Measurements from ENCODE around the gene ZNF600.
"Not testable (repeated sequence)": the region's sequence is repeated elsewhere in the genome, so short reads cannot be mapped to it uniquely, and the experiment has no call there.

ZNF600 gene

DNA sequence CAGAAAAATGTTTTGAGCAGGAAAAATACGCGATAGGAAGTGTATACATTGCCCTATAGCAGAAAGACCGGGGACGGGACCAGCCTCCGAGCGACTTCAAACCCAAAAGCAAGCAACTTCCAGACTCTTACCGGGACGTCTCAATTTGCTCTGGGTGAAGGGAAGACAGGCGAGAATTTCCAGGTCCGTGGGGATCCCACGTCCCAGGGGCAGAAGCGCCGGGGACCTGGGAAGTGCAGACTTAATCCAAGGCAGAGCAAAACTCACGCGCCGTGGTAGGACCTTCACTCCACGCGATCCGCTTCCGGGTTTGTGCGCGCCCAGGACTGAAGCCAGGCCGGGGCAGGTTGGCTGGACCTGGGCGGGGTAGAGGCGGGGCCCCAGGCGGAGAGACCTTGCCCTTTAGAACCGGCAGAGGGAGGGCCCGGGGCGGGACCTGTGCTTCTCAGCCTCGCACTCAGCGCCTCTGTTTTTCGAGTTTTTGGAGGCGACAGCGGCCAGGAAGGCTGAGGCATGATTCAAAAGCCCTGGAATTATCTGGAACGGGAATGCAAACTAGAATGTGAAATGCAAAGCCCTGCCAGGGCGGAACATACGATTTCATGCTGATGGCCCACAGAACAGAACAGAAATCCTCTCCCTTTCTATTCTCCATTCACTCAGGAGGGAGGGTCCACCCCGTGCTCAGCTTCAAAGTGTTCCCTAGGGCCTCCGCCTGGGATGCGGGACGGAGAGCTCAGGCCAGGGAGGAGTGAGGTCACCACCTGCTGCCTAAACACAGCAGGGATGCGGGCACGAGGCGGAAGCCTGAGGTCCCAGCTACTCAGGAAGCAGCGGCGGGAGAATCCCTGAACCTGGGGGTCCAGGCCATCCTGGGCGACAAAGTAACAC, at the start of gene ZNF600:
TSS of gene ZNF600 (minus strand) at position 328 of the 891 bp plus-strand sequence. CDS start 7,903 bp downstream, outside the sequence.
- peak; percentile 28 to 61 for DNase-seq (ENCODE audit: low read depth in 2 of 2)

DNA sequence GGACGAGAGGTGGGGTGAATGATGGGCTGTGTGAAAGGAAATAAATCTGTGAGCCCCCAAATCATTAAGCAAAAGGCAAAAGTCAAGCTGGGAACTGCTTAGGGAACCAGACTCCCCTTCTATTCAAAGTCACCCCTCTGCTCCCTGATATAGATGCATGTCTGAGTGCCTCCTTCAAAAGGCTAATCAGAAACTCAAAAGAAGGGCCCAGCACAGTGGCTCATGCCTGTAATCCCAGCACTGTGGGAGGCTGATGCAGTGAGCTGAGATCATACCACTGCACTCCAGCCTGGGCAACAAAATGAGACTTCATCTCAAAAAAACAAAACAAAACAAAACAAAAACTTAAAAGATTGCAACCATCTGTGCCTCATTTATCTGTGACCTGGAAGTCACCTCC, 47.7 kb upstream of the ZNF600 start:
- DNase-seq (ENCODE audit: low read depth in 2 of 2): not testable (repeated sequence)

DNA sequence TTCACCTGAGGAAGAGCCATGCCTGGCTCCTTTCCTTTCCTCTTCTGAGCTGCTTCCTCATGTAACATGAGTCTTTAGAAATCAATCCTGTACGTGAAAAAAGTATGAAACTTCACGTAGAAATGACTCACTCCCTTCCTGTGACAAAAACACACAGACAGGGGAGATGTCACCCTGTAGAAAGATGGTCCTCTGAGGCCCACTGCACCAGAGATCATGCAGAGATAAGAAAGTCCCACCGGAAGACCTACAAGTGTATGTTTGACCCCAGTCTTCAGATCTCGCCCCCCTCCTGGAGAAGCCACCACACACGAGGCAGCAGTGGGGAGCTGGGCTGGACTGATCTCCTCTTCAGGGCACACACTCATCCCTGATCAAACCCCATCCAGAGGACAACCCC, 47.0 kb upstream of the ZNF600 start:
- DNase-seq (ENCODE audit: low read depth in 2 of 2): not testable (repeated sequence)

DNA sequence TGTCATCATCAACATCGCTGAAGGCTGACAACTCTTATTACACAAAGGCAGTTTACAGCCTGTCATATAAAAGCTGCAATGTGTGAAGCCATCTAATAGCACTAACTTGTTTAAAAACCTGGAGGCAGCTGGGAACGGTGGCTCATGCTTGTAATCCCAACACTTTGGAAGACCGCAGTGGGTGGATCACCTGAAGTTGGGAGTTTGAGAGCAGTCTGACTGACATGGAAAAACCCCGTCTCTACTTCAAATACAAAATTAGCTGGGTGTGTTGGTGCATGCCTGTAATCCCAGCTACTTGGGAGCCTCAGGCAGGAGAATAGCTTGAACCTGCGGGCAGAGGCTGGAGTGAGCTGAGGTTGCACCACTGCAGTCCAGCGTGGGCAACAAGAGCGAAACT, 43.3 kb upstream of the ZNF600 start:
- DNase-seq (ENCODE audit: low read depth in 2 of 2): not testable (repeated sequence)

DNA sequence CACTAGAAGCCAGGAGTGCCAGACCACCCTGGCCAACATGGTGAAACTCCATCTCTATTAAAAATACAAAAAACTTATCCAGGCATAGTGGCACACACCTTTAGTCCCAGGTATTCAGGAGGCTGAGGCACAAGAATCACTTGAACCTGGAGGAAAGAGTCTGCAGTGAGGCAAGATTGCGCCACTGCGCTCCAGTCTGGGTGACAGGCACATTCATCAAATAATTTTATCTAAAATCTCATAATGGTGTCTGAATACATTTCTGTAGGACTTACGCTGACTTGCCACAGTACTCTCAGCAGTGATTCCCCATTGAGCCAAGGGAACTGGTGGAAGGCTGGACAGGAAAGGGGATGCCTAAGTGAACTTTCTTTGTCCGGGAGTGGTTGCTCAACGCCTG, 39.2 kb upstream of the ZNF600 start:
- DNase-seq (ENCODE audit: low read depth in 2 of 2): no peak

DNA sequence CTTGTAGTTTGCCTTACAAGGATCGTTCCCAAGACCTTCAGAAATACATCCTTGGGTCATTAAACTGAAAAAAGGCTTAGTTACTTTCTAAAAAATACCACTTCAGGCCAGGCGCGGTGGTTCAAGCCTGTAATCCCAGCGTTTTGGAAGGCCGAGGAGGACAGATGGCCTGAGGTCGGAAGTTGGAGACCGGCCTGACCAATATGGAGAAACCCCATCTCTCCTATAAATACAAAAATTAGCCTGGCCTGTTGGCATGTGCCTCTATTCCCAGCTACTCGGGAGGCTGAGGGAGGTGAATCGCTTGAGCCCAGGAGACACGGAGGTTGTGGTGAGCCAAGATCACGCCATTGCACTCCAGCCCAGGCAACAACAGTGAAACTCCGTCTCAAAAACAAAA, 37.1 kb upstream of the ZNF600 start:
- no peak for DNase-seq (ENCODE audit: low read depth in 2 of 2)

DNA sequence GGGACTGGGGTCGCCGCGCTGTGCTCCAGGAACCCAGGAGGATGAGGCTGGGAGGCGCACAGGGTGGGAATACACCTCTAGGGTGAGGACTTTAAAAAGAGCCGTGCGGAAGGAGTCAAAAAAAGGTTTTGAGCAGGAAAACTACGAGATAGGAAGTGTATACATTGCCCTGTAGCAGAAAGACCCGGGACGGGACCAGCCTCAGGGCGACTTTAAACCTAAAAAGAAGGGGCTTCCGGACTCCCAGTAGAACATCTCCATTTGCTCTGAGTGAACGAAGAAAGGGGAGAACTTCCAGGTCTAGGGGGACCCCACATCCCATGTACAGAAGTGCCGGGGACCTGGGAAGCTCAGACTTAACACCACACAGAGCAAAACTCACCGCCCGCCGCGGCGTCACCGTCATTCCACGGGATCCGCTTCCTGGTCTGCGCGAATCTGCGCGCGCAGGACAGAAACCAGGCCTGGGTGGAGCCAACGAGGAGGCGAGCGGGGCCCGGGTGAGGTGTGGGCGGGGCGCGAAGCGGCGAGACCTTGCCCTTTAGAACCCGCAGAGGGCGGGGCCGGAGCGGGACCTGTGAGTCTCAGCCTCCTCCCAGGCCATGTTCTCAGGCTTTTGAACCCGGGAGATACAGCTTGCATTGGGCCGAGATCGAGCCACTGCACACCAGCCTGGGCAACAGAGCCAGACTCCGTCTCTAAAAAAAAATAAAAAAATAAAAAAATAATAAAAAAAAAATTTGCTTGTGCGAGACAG, 34.8 kb upstream of the ZNF600 start, which contains the start of gene ZNF28:
TSS of gene ZNF28 (minus strand) at position 430 of the 757 bp plus-strand sequence. CDS start 3,675 bp downstream, outside the sequence.
- DNase-seq (ENCODE audit: low read depth in 2 of 2): peak; percentile 20 to 27

DNA sequence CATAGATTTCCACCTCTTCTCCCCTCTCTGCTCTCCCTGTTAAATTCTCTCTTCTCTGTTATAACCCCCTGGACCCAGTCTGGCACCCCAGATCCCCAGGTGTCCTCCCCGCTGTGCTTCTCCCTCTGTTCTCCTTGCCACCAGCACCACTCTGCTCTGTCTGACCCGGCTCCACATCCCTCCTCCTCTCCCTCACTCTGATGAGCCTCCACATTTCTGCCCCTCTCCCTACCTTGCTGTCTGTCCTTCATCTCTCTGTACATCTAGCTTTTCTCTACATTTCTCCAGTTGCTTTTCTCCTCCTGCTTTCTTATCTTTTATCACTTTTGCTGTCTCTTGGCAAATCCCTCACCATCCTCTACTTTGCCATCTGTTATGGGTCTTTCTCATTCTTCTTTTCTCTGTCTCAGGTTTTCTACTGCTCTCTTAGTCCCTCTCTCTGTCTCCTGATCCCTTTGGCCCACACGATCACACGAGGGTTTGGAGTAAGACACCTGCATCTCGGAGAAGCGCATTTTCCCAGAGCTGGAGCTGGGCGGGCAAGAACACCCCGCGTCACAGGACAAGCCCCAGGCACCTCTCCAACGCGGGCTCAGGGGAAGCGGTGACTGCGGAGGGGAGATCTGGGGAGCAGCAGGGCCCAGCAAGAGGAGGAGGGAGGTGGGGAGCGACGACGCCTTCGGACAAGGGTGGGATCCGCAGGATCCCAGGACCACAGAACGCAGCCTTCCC, 34.0 kb upstream of the ZNF600 start:
- DNase-seq (ENCODE audit: low read depth in 2 of 2): not testable (repeated sequence)

DNA sequence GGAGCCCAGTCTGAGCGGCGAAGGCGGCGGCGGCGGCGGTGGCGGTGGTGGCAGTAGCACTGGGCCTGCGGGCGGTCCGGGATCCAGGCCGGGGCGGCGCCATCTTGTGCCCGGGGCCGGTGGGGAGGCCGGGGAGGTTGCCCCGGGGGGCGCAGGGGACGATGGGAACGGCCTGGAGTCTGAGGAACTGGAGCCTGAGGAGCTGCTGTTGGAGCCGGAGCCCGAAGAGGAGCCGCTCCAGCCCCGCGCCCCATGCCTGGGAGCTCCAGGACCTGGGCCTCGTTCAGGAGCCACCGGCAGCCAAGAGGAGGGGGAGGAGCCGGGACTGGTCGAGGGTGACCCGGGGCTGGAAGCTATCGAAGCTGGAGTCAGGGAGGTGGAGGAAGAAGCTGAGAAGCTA, 23.2 kb upstream of the ZNF600 start:
- no peak for DNase-seq (ENCODE audit: low read depth in 2 of 2)

DNA sequence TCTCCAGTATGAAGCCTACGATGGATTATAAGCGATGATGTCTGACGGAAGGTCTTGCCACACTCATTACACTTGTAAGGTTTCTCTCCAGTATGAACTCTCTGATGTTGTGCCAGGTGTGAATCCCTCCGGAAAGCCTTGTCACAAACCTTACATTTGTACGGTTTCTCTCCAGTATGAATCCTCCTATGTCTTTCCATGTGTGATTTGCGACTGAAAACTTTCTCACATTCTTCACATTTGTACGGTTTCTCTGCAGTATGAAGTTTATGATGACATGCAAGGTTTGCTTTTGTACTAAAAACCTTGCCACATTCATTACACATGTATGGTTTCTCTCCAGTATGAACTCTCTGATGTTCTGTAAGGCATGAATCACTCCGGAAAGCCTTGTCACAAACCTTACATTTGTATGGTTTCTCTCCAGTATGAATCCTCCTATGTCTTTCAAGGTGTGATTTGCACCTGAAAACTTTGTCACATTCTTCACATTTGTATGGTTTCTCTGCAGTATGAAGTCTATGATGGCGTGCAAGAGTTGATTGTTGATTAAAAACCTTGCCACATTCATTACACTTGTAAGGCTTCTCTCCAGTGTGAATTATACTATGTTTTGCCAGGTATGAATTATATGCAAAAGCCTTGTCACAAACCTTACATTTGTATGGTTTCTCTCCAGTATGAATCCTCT, 13.5 kb upstream of the ZNF600 start:
- not testable (repeated sequence) for DNase-seq (ENCODE audit: low read depth in 2 of 2)

DNA sequence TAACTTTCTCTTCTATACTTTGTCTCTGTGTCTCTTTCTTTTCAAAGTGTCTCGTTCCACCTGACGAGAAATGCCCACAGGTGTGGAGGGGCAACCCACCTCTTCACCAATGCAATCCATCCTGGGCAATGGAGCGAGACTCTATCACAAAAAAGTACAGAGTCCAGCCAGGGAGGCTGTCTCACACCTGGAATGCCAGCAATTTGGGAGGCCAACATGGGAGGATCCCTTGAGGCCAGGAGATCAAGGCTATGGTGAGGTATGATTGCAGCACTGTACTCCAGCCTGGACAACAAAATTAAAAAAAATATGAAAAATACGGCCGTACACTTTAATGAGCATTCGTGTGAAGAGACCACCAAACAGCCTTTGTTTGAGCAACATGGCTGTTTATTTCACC, 2.8 kb upstream of the ZNF600 start:
- DNase-seq (ENCODE audit: low read depth in 2 of 2): no peak

DNA sequence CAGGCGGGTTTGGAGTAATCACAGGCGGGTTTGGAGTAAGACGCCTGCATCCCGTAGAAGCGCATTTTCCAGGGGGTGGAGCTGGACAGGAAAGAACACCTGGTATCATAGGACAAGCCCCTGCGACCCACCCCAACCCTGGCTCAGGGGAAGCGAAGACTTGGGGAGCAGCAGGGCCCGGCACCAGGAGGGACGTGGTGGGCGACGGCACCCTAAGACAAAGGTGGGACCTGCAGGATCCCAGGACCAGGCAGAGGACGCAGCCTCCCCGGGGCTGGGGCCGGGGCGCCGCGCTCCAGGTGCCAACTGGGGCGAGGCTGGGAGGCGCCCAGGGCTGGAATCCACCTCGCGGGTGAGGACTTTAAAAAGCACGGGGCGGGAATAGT, 520 bp downstream of the ZNF600 start:
- no peak for DNase-seq (ENCODE audit: low read depth in 2 of 2)

DNA sequence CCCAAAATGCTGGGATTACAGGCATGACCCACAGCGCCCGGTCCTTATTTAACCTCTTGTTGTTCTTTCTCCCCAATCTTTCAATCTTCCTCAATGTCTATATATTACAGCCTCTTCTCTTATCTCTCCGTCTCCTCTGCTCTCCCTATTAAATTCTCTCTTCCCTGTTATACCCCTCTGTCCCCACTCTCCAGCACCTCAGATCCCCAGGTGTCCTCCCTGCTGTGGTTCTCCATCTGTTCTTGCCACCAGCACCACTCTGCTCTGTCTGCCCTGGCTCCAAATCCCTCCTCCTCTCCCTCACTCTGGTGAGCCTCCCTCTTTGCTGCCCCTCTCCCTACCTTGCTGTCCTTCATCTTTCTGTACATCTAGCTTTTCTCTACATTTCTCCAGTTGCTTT, 1.1 kb downstream of the ZNF600 start:
- DNase-seq (ENCODE audit: low read depth in 2 of 2): no peak

DNA sequence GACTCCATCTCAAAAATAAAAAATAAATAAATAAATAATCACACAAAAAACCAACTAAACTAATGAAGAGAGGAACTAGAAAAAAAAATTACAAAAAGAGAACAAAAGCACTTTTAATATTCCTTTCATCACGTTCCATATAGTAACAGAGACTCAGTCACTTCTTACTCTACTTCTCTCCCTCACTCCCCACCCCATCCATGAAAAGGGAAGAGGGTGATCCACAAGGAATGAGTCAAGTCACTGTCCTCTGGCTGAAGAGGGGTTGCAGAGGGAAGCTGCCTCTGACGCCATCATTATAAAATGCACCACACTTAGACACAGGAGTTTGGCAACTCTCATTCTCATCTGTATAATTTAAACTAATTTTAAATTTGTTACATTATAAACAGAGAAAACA, 3.7 kb downstream of the ZNF600 start:
- DNase-seq (ENCODE audit: low read depth in 2 of 2): not testable (repeated sequence)

DNA sequence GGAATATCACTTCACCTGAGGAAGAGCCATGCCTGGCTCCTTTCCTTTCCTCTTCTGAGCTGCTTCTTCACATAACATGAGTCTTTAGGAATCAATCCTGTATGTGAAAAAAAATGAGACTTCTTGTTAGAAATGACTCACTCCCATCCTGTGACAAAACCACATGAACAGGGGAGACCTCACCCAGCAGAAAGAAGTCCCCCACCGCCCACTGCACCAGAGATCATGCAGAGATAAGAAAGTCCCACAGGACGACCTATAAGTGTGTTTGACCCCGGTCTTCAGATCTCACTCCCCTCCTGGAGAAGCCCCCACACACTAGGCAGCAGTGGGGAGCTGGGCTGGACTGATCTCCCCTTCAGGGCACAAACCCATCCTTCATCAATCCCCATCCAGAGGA, 7.8 kb downstream of the ZNF600 start:
- DNase-seq (ENCODE audit: low read depth in 2 of 2): peak in 1 of 2 donors; percentile 13

DNA sequence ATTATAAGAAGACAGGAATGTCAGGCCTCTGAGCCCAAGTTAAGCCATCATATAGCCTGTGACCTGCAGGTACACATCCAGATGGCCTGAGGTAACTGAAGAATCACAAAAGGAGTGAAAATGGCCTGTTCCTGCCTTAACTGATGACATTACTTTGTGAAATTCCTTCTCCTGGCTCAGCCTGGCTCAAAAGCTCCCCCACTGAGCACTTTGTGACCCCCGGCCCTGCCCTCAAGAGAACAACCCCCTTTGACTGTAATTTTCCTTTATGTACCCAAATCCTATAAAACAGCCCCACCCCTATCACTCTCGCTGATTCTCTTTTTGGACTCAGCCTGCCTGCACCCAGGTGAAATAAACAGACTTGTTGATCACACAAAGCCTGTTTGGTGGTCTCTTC, 30.1 kb downstream of the ZNF600 start:
- DNase-seq (ENCODE audit: low read depth in 2 of 2): not testable (repeated sequence)

DNA sequence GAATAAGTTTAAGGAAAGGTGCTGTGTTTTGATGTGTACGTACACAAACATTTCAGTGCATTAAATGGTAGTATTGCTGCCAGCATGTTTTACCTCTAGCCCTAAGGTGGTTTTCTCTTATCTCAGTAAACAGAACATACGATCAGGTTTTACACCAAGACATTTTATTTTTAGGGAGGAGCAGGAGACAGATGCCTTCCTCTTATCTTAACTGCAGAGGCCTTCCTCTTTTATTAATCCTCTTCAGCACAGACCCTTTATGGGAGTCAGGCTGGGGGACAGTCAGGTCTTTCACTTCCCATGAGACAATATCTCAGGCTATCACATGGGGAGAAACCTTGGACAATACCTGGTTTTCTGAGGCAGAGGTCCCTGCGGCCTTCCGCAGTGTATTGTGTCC, 36.8 kb downstream of the ZNF600 start:
- no peak for DNase-seq (ENCODE audit: low read depth in 2 of 2)

DNA sequence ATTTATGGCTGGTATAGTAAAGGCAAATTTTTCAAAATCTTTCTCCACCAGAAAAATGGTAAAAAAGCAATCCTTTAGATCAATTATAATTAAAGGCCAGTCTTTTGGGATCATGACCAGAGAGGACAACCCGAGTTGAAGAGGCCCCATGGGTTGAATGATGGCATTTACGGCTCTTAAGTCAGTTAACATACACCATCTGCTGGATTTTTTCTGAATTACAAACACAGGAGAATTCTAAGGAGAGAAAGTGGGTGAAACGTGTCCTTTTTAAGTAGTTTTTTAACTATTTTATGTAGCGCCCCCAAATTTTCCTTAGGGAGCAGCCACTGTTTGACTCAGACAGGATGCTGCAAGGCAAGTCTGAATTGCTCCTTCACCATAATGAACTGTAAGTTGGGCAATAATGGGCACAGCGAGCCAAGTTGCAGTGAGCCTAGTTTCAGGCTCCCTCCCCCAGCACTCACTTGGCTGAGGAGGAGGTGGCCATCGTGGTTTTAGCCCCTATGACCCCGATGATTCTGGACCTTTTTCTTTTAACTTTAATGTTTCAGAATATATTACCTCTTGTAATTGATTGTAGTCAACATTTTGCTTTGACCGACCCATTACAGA, 38.1 kb downstream of the ZNF600 start:
- DNase-seq (ENCODE audit: low read depth in 2 of 2): no peak

DNA sequence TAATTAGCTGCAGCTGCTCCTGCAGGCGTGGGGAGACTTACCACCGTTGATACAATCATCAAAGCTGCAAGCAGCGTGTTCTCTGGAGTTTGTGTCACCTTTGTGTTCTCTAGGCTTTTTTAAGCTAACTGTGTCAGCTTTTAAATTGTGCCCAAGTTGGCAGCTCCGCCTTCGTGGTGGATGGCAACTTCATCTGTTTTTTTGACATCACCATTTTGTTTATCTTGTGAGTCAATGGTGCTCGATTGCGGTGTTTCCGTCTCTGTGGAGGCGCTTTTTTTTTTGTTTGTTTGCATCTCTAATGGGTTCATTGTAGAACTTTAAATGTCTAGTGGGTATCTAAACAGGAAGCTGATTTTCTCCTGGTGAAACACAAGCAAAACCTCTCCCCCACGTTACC, 40.7 kb downstream of the ZNF600 start:
- DNase-seq (ENCODE audit: low read depth in 2 of 2): not testable (repeated sequence)

DNA sequence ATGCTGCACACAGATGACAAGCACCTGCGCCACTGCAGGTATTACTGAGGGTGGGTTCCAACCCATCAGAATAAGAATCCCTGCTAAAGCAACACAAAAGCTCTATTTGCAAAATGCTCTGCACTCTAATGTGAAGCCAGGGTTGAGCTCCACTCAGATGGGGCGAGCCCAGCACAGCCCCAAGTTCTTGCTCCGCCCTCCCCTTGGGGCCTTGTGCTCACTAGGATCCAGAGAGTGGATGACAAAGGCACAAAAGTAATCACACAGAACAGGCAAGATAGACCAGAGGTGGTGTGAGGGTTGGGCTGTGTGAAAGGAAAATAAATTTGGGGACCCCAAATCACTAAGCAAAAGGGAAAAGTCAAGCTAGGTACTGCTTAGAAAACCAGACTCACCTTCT, 43.5 kb downstream of the ZNF600 start:
- no peak for DNase-seq (ENCODE audit: low read depth in 2 of 2)

DNA sequence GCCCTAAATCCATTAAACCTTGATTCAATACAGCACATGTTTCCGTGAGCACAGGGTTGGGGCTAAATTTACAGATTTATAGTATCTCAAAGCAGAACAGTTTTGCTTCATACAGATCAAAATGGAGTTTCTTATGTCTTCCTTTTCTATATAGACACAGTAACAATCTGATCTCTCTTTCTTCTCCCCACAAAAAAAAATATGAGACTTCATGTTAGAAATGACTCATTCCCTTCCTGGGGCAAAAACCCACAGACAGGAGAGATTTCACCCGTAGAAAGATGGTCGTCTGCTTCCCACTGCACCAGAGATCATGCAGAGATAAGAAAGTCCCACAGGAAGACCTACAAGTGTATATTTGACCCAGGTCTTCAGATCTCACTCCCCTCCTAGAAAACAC, 44.1 kb downstream of the ZNF600 start:
- no peak for DNase-seq (ENCODE audit: low read depth in 2 of 2)

All from stimulated activated CD8-positive, alpha-beta memory T cell treated with anti-CD3 and anti-CD28 coated beads, Interleukin-7, amount 100 ng/mL, for 1 hour (primary cell).